Body of pancreas (tissue), 4 donors: ENCODE results near the gene DDX18. TPM values are rescaled to one million over a fixed set of nuclear protein-coding genes. Genes with fewer than 3 reads are reported as not detected.

ENCODE experiments used
- ATAC-seq: fragments of 150-250 bp; one replicate; pipeline ENCODE4 v1.9.1; 2016
- DNase-seq, 4 donors: peaks; one replicate each; pipeline ENCODE4 v3.0.0-alpha.2; 2019
- H3K27ac ChIP-seq, 4 donors: fragments of 200-600 bp; sonication (generic); 1 replicate in 3 of 4; 2 replicates in 1 of 4; pipeline versions ENCODE4 v1.5.1 to v1.6.1; 2016 to 2019; ENCODE audit warnings: mild to moderate bottlenecking in 1 of 4, mixed read lengths in 1 of 4, moderate library complexity in 1 of 4
- H3K27me3 ChIP-seq, 2 donors: fragments of 200-600 bp; sonication (generic); one replicate each; pipeline ENCODE4 v1.6.0; 2016; ENCODE audit warnings: mild to moderate bottlenecking in 1 of 2
- H3K36me3 ChIP-seq, 2 donors: fragments of 200-600 bp; sonication (generic); replicated peaks in 1 of 2; 2 replicates each; pipeline ENCODE4 v1.5.1; 2016; ENCODE audit warnings: low read depth in 2 of 2; ENCODE audit not compliant: insufficient read depth in 1 of 2
- H3K4me1 ChIP-seq: fragments of 200-600 bp; sonication (generic); one replicate; pipeline ENCODE4 v1.6.0; 2016
- H3K4me3 ChIP-seq, 2 donors: fragments of 200-600 bp; sonication (generic); 1 replicate in 1 of 2; 2 replicates in 1 of 2; pipeline ENCODE4 v1.5.1; 2016 to 2019
- H3K9me3 ChIP-seq, 3 donors: fragments of 200-600 bp; sonication (generic); 1 replicate in 2 of 3; 2 replicates in 1 of 3; pipeline ENCODE4 v1.5.1; 2016
- POLR2A ChIP-seq, 3 donors: fragments of 450-650 bp; IDR thresholded peaks; one replicate each; pipeline ENCODE4 v1.6.1; 2016; ENCODE audit warnings: antibody characterized with exemption in 3 of 3, mild to moderate bottlenecking in 2 of 3
- WGBS, 2 donors: methylation state at CpG; one replicate each; pipeline ENCODE4 v1.1.5; 2017; 5-methylcytosine and 5-hydroxymethylcytosine counted together
- intact Hi-C: fragments of 100-400 bp; cut with DNase I; formaldehyde crosslinking; loops from one replicate; pipeline ENCODE4 v1.15.1; 2023
- total RNA-seq, 2 donors: library from RNA; depleted of rRNA; stranded (reverse); fragments of >200 nt; gene quantifications; one replicate each; pipeline ENCODE4 v1.1.0, GENCODE V29; 2016
- TF ChIP-seq, protein P1 (sequence below), 7 experiments: fragments of 450-650 bp in 4 of 7; fragments of 200-600 bp in 3 of 7; sonication (generic) in 3 of 7; IDR thresholded peaks; one replicate each; pipeline ENCODE4 v1.5.1; 2016 to 2019; ENCODE audit warnings: antibody characterized with exemption in 7 of 7

The DDX18 gene
- total RNA-seq, 2 donors from 2014 or later, result 25.1 to 30.1 TPM

DNA sequence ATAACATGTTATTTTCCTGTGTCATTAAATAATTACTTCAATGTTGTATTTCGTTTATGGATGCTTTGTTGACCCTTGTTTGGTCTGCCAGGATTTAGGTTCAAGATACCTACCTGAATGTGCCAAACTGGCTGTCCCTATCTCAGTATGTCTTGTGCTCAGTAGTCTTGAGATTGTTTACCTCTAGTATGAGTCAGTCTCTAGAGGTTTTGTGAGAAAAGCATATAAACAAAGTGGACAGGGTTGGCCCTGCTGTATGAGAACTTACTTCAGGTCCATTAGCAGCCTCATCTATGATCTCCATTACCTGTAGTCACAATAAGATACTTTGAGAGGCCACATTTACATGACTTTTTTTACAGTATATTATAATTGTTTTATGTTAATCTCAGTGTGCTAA, 17.8 kb downstream of the DDX18 start:
- no peak overlapping the region for H3K27ac ChIP-seq
- H3K27me3 ChIP-seq, result no peaks in the 10 kb centered on the region
- no peaks in the 10 kb centered on the region for H3K9me3 ChIP-seq
- peaks cover 7% of the 10 kb centered on the region for H3K4me1 ChIP-seq
- no peak overlapping the region for H3K4me3 ChIP-seq
- H3K36me3 ChIP-seq, result peaks cover 15 to 16% of the 10 kb centered on the region in 2 donors
- DNase-seq, result no peak
- ATAC-seq, result no peak
- TF ChIP-seq, protein P1, sequence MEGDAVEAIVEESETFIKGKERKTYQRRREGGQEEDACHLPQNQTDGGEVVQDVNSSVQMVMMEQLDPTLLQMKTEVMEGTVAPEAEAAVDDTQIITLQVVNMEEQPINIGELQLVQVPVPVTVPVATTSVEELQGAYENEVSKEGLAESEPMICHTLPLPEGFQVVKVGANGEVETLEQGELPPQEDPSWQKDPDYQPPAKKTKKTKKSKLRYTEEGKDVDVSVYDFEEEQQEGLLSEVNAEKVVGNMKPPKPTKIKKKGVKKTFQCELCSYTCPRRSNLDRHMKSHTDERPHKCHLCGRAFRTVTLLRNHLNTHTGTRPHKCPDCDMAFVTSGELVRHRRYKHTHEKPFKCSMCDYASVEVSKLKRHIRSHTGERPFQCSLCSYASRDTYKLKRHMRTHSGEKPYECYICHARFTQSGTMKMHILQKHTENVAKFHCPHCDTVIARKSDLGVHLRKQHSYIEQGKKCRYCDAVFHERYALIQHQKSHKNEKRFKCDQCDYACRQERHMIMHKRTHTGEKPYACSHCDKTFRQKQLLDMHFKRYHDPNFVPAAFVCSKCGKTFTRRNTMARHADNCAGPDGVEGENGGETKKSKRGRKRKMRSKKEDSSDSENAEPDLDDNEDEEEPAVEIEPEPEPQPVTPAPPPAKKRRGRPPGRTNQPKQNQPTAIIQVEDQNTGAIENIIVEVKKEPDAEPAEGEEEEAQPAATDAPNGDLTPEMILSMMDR (IDR thresholded peaks at IDR 0.05), result no peak
- TF ChIP-seq POLR2A (IDR thresholded peaks at IDR 0.05), result no peak
- intact Hi-C loops, result loop anchor here (10.0 kb wide), 1 partner anchor 172 kb away; no protein-coding TSS in a partner anchor
- WGBS, 2 donors, result 78 to 79% methylated on average over 1 of the region's 1 CpG

DNA sequence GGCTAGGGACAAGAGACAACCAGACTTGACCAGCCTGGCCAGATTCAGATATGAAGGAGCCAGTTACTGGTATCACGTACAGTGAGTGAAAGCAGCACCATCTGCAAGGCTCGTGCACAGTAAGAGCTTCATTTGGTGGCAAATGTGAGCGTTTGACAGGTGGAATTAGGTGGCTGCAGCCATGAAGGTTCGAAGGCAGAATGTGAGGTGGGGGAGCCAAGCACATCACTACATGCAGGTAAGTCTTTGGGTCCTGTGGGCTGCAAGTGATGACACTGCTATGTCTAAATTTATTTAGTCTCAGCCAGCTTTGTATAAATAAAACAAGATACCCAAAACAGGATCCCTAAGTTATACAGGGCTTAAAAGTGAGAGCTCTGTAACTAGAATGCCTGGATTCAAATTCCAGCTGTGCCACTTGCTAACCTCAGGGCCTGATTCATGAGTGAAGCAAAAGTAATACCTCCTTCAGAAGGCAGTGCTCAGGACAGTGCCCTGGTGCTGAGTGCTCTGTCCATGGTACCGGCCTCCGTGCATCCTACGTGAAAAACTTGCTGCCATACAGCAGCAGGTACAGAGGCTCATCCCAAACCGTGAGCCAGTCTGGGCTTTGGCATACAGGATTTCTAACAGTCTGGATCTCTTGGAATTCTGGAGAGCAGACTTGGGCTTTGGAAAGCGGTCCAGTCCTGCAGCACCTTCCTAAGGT, 18.6 kb downstream of the DDX18 start:
- Histone ChIP-seq H3K27ac (no peak overlapping the region), H3K36me3 (peaks cover 9 to 13% of the 10 kb centered on the region in 2 donors), H3K27me3 (no peaks in the 10 kb centered on the region), H3K9me3 (no peaks in the 10 kb centered on the region), H3K4me3 (no peak overlapping the region), H3K4me1 (peaks cover 7% of the 10 kb centered on the region)
- 78 to 83% methylated on average over 9 of the region's 9 CpGs for WGBS, 2 donors
- DNase-seq (no peak), ATAC-seq (no peak)
- TF ChIP-seq POLR2A (IDR thresholded peaks at IDR 0.05), result no peak
- TF ChIP-seq, protein P1 (IDR thresholded peaks at IDR 0.05), result no peak
- intact Hi-C loops, result loop anchor here (10.0 kb wide), 1 partner anchor 172 kb away; no protein-coding TSS in a partner anchor

DNA sequence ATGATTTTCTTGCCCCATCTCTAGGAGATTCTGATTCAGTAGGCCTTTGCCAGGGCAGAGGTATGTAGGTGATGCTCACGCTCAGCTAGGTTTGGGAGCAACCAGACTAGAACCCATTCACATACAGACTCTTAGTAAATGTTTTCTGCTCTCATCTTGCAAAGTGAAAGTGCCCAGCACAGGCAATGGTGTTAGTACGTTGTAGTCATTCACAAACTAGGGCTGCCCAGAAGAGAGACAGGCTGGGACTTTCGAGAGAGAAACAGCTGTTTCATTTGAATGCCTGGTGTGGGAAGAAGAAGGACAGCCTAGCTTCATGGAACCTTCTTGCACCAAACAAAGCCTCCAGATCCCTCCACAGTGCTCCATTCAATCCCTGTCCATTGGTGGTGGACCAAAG, 19.4 kb downstream of the DDX18 start:
- intact Hi-C loops, result loop anchor here (10.0 kb wide), 1 partner anchor 171 kb away; no protein-coding TSS in a partner anchor
- WGBS, 2 donors, result 67 to 72% methylated on average over 3 of the region's 3 CpGs
- no peak for TF ChIP-seq POLR2A (IDR thresholded peaks at IDR 0.05)
- TF ChIP-seq, protein P1 (IDR thresholded peaks at IDR 0.05), result no peak

DNA sequence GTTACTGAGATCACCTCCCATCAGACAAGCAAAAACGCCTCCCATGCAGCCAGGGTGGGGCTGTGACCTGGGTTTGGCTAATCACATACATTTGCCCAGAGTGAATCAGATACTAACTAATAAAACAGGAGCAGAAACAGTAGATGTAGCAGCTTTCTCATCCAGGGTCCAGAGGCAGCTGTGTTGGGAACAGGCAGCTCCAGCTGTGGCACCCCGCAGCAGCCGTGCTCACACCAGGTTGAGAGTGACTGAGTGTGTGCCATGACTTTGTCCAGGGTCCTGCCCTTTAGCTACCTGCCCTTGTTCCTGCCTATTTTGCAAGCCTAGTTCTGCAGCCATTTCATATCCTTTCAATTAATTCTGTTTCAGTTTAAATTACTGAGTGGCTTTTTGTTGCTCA, 20.5 kb downstream of the DDX18 start:
- Histone ChIP-seq H3K27ac (no peak overlapping the region), H3K27me3 (no peaks in the 10 kb centered on the region), H3K36me3 (peaks cover 0 to 8% of the 10 kb centered on the region in 2 donors), H3K4me1 (peaks cover 7% of the 10 kb centered on the region), H3K4me3 (no peak overlapping the region), H3K9me3 (no peaks in the 10 kb centered on the region)
- intact Hi-C loops, result loop anchor here (10.0 kb wide), 1 partner anchor 170 kb away; no protein-coding TSS in a partner anchor
- DNase-seq (no peak), ATAC-seq (no peak)
- 79 to 87% methylated on average over 3 of the region's 3 CpGs for WGBS, 2 donors
- TF ChIP-seq, protein P1 (IDR thresholded peaks at IDR 0.05), result no peak
- TF ChIP-seq POLR2A (IDR thresholded peaks at IDR 0.05), result no peak

More for the DNA sequence above, 19.4 kb downstream of the DDX18 start:
- ATAC-seq (no peak), DNase-seq (no peak)
- Histone ChIP-seq H3K36me3 (peaks cover 2 to 13% of the 10 kb centered on the region in 2 donors), H3K27ac (no peak overlapping the region), H3K27me3 (no peaks in the 10 kb centered on the region), H3K4me1 (peaks cover 7% of the 10 kb centered on the region), H3K9me3 (no peaks in the 10 kb centered on the region), H3K4me3 (no peak overlapping the region)
